HG02678 (cell line): ENCODE data around the gene MPDZ.
"Not testable (repeated sequence)": the region's sequence is repeated elsewhere in the genome, so short reads cannot be mapped to it uniquely, and the experiment has no call there.

ENCODE experiments used
- ATAC-seq: cut with Tn5 transposase; IDR thresholded peaks from one replicate; pipeline ENCODE4 v1.9.1; 2021; ENCODE audit warnings: mild to moderate bottlenecking, moderate library complexity; ENCODE audit not compliant: unreplicated experiment

MPDZ gene

DNA sequence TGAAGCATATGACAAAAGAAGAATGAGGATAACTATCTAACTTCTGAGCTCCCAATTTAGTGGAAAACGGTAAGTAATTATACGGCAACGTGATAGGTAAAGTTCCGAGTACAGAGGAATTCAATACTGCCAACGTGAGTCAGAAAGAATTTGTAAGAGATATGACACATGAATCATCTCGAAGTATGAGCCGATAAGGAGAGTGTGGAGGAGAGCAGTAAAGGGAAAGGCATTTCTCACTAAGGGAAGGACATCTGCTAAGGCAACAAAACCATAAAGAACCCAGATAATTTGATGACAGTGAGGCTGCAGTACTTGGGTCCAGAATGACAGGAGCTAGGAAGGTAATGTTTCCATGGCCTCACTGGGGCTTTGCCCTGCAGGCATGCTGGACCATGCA, 11.0 kb downstream of the MPDZ start:
- ATAC-seq = no peak

- ATAC-seq = no peak
Observed at GRCh38 chr9:13267743-13268142, 11.7 kb downstream of the MPDZ start.

GRCh38 chr9:13266167-13266566, 13.3 kb downstream of the MPDZ start:
- no peak for ATAC-seq

DNA sequence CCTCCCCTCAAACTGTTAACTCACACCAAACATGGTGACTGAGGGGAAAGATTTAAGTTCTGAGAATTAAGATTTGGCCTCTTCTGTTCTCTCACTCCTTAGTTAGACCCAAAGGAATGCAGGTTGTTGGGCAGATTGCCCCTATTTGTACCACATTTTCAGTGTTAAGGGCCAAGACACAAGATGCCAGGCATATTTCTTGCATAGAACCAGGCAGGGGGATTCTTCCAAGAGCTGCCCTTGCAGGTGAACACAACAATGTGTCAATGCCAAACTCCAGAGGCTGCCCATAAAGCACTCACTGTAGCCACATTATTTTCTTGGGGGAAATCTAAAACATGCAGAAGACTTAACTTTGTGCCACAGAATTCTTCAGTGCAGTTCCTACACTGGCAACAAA, 14.7 kb downstream of the MPDZ start:
- no peak for ATAC-seq

GRCh38 chr9:13263511-13263910, 16.0 kb downstream of the MPDZ start:
- ATAC-seq = no peak

GRCh38 chr9:13252852-13253251, 26.6 kb downstream of the MPDZ start:
- ATAC-seq = no peak

DNA sequence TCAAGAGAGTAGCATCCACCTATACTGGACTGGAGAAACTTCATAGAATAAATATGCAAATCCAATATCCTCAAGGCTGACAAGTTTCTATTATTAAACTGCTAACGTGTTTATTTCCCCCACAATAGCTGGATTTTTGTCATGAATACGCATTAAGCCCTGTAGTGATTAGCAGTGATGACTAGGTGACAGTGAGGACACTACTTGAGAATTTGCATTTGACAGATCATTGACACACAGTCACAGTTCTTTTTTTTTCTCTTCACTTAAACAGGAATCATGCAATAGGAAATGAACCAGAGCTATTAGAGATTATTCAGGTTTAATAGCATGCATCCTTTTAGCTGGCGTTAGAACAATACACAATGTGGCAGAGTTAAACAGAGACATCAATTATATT, 35.3 kb downstream of the MPDZ start:
- no peak for ATAC-seq

DNA sequence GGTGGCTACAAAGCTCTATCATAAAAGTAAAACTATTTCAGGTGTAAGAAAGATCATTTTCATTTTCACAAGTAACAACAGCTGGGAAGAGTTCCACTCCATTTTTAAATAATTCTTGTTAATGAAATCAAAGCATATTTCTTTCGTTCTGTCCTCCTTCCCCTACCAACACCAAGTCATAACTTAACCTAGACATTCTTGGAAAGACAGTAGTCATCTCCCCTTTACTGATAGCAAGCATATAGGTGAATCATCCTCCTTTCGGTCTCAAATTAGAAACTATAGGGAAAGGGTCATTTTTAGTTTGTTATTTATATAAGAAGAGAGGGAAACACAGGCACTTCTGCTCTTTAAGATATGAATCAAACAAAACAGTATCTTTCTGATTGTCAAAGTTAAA, 38.2 kb downstream of the MPDZ start:
- no peak for ATAC-seq

DNA sequence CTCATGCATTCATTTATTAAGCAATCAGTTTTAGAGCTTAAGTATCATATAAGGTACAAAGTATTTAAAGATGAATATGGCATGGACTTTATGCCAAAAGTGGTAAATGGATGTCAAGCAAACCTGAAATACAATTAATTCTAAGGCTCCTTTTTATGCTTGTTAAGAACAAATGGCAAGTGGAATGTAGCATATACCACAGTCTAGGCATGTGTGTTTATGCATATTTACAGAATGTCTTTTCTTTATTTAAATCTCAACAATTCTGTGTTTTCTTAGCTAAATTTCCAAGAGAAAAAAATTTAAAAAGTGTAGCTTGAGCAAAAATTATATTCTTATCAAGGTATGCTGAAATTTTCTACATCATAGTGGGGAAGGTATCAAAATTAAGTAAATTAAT, 39.8 kb downstream of the MPDZ start:
- ATAC-seq = no peak

DNA sequence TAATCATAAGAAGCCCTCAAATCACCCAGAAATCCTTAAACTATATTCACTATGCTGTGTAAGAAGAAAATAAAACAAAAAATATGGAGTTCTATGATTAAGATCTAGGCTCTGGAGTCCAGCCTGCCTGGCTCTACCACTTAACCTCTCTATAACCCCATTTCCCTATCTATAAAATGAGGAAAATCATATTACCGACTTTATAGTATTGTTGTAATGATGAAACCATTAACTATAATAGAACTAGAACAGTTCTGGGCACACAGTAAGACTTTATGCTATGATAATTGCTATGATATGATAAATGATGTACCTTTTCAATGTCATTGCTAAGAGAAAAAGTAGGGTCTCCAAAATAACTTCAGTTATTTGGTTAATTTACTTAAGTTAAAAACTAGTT, 40.3 kb downstream of the MPDZ start:
- ATAC-seq = no peak

- ATAC-seq = no peak
Observed at GRCh38 chr9:13234932-13235331, 44.6 kb downstream of the MPDZ start.

DNA sequence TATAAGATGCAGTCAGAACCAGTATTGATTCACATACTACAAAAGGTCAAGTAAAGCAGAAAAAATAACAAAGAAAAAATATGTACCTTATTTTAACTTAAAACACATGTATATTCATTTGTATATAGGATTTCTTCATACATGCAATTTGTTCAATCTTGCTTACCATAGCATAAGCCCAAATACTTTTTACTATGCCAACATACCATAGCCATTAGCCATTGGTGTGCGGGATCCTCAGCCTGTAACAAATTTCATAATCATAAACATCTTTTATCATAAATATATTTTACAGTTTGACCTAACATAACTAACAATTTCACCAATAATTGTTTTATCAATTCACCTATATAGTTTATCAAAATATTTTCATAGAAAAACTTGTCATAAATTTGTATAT, 51.1 kb downstream of the MPDZ start:
- ATAC-seq = no peak

GRCh38 chr9:13224366-13224765, 55.1 kb downstream of the MPDZ start:
- no peak for ATAC-seq

GRCh38 chr9:13222733-13223132, 56.8 kb downstream of the MPDZ start:
- not testable (repeated sequence) for ATAC-seq

- ATAC-seq = no peak
Observed at GRCh38 chr9:13221741-13222140, 57.8 kb downstream of the MPDZ start.

- no peak for ATAC-seq
Observed at GRCh38 chr9:13220837-13221236, 58.7 kb downstream of the MPDZ start.

GRCh38 chr9:13215791-13216554, 63.5 kb downstream of the MPDZ start:
- ATAC-seq = no peak

- ATAC-seq = no peak
Observed at GRCh38 chr9:13213998-13214397, 65.5 kb downstream of the MPDZ start.

DNA sequence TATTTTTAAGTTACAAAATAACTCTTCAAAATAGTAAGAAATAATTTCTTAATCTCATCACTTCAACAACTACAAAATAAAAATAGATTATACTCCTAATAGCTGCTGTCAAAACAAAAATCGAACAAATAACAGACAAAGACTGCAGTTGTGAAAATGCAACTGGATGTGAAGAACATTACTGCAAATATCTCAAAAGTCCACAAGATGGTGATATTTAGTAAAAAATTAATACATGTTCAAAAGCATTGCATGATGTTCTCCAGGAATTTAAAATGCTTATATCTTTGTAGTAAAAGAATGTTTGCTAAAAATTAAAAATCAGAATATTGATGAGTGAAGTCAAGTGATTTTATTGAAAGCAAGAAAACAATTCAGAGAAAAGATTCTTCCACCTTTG, 66.2 kb downstream of the MPDZ start:
- no peak for ATAC-seq

DNA sequence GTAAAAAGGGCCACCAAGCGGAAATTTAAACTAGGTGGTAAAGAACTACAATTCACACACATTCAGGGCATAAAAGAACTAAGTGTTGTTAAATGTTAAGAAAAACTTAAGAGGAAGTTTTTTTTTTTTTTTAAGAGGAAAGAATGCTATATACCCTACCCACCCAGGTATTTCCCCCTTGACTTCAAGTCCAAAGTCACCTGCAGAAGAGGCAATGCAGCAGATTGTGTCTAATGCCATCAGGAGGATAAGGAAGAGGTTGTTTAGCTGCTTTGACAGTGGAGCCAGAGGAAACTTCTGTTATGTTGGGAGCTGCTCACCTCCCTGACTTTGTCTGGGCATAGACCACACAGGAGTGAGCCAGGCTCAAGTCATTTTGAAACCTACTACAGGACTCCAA, 69.2 kb downstream of the MPDZ start:
- no peak for ATAC-seq

DNA sequence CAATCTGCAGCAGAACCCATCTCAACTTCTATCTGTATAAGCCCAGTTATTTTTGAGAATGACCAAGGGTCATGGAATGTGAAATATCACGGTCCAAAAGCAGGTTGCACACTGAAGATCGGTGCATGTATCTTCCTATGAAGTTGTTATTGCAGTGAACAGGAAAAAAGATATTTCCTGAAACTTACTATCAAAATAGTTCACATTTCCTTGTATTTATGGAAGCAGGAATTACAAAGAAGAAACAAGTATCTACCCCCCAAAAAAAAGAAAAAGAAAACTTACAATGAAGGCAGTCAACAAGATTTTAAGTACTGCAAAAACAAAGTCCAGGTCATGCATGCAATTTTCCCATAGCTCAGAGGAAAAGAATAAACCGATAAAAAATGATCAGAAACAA, 70.0 kb downstream of the MPDZ start:
- ATAC-seq = no peak

DNA sequence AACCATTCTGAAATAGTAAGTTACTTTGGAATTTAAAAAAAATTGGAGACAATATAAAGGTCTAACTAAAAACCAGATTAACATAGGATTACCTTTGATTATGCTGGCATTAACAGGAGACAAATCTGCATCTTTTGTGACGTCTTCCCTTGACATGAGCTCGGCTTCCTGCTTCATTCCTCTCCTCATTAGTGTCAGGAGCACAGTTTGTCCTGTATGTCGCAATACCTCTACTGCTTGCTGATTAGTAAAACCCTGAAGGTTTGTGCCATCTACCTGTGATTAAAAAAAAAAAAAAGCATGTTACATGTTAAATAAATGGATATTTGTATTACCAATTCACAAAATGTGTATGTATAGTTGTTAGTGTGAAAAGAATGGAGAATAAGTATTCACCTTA, 73.7 kb downstream of the MPDZ start:
- no peak for ATAC-seq

DNA sequence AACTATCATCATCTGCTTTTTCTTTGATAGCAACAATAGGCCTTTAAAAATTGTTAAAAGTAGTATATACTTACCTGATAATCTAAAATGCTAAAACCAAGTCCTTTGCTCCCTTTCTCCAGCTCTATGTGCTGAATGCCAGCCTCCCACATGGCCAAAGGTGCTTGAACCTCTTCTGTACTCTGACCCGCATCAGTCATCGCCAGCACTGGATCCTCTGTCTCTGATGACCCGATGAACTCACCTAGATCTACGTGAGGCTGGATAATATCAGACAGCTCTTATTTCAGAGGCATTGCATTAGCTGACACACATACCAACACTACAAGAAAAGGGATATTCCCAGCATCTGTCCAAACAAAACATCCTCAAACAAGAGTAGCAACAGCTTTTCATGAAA, 89.5 kb downstream of the MPDZ start:
- no peak for ATAC-seq
